Prostate gland (tissue), 2 donors: ENCODE data around the gene PCDHGB2. TPM values are rescaled to one million over a fixed set of nuclear protein-coding genes. Genes with fewer than 3 reads are reported as not detected.
A peak's percentile ranks its signal among the peaks of the same experiment; 100 is the strongest.

Experiments
- DNase-seq: peaks from one replicate; pipeline ENCODE4 v3.0.0-alpha.2; 2019; ENCODE audit warnings: low spot score
- H3K27ac ChIP-seq, 2 donors: fragments of 200-600 bp; sonication (generic); 2 replicates each; pipeline ENCODE4 v1.5.1; 2017 to 2019
- H3K27me3 ChIP-seq: fragments of 200-600 bp; sonication (generic); replicated peaks from 2 replicates; pipeline ENCODE4 v1.5.1; 2019; ENCODE audit not compliant: insufficient read depth
- H3K36me3 ChIP-seq, 2 donors: fragments of 200-600 bp; sonication (generic); 1 replicate in 1 of 2; 2 replicates in 1 of 2; pipeline versions ENCODE4 v1.5.1 to v1.8.1; 2017 to 2019
- H3K4me1 ChIP-seq: fragments of 200-600 bp; sonication (generic); replicated peaks from 2 replicates; pipeline ENCODE4 v1.5.1; 2019
- H3K4me3 ChIP-seq, 2 donors: fragments of 200-600 bp; sonication (generic); 2 replicates each; pipeline ENCODE4 v1.5.1; 2017 to 2019
- H3K9me3 ChIP-seq: fragments of 200-600 bp; sonication (generic); 2 replicates; pipeline ENCODE4 v1.5.1; 2017
- CTCF ChIP-seq, 4 experiments: fragments of 200-600 bp in 2 of 4; fragments of 450-650 bp in 2 of 4; sonication (generic) in 2 of 4; IDR thresholded peaks; 1 replicate in 3 of 4; 2 replicates in 1 of 4; pipeline ENCODE4 v1.5.1; 2016 to 2019; ENCODE audit warnings: antibody characterized with exemption in 4 of 4, mild to moderate bottlenecking in 2 of 4, moderate library complexity in 2 of 4
- POLR2A ChIP-seq: fragments of 450-650 bp; IDR thresholded peaks from one replicate; pipeline ENCODE4 v1.6.1; 2016; ENCODE audit warnings: antibody characterized with exemption, mild to moderate bottlenecking
- POLR2AphosphoS5 ChIP-seq: sonication (generic); formaldehyde crosslinking; IDR thresholded peaks from one replicate; pipeline ENCODE4 v1.6.1; 2017; ENCODE audit warnings: antibody characterized with exemption
- WGBS: methylation state at CpG from one replicate; pipeline ENCODE4 v1.1.5; 2018; 5-methylcytosine and 5-hydroxymethylcytosine counted together
- intact Hi-C: fragments of 100-400 bp; cut with DNase I; formaldehyde crosslinking; loops from one replicate; pipeline ENCODE4 v1.14.2; 2022
- total RNA-seq, 2 donors: library from RNA; depleted of rRNA; stranded (reverse); fragments of >200 nt; gene quantifications; one replicate each; pipeline ENCODE4 v1.1.0, GENCODE V29; 2016

Gene PCDHGB2
- total RNA-seq, 2 donors from 2014 or later: 5.3 to 10.5 TPM

DNA sequence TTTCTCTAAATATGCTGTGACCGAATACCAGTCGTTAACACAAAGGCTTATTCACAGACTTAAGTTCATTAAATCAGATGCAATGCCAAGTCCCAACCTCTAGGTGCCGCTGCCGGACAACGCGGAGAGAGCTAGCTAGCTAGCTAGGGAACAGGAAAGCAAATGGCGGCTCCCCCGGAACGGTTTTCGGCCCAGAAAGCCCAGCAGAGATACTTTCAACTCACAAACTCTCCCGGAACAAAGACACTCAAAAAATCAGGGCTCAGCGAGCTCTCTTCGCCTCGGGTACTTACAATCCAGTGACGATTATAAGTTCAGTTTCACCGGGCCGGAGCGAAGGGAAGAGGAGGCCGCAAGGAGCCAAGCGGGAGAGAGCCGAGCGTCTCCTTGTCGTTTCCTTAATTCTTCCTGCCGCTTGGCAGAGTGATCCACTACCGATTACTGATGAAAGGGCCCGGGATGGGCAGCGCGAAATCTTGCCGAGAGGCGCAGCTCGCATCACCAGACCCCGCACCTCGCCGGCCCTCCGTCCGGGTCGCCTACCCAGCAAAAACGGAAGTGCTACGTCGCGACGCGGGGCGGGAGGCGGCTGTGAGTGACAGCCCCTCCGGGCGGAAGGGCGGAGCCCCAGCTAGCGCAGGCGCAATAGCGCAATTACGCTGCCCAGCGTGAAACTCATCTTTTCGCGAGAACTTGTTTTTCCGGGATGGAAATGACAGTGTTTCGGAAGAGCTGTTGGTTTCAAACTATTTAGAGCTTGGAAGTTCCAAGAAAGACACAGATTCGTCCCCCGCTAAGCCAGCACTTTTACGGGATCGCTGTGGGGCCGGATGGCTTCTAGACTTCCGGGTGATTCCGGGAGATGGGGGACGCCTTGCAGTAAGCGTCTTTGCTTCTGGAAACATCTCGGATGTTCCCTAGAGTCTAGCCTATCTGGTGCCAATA lies 39.3 kb upstream of the PCDHGB2 start, which contains the start of gene TAF7:
TSS of gene TAF7 (minus strand) at position 560 of the 945 bp plus-strand sequence. CDS start 740 bp downstream, outside the sequence.
- intact Hi-C loops: loop anchor here (5.0 kb wide), 1 partner anchor 242 kb away; no protein-coding TSS in a partner anchor
- Histone ChIP-seq H3K4me3 (peak within 1 kb of the TSS; percentile 50 to 77), H3K36me3 (no peaks in the 10 kb centered on the region), H3K27ac (peak within 1 kb of the TSS; percentile 94 to 96), H3K27me3 (no peaks in the 10 kb centered on the region), H3K4me1 (no peaks in the 10 kb centered on the region), H3K9me3 (peaks cover 12% of the 10 kb centered on the region)
- 2% methylated on average over 62 of the region's 67 CpGs for WGBS
- peak; percentile 92 for TF ChIP-seq POLR2AphosphoS5
- TF ChIP-seq CTCF (IDR thresholded peaks at IDR 0.05): peak; percentile 55 to 78 (median 76)
- TF ChIP-seq POLR2A: peak; percentile 77
- peak; percentile 80 for DNase-seq

- Histone ChIP-seq H3K4me3 (no peak overlapping the region), H3K36me3 (no peaks in the 10 kb centered on the region), H3K9me3 (peaks cover 12% of the 10 kb centered on the region), H3K27ac (no peak overlapping the region), H3K4me1 (no peaks in the 10 kb centered on the region), H3K27me3 (no peaks in the 10 kb centered on the region)
- DNase-seq: no peak
- intact Hi-C loops: loop anchor here (5.0 kb wide), 1 partner anchor 240 kb away; no protein-coding TSS in a partner anchor
- TF ChIP-seq POLR2AphosphoS5: no peak
- no peak for TF ChIP-seq CTCF (IDR thresholded peaks at IDR 0.05)
- no peak for TF ChIP-seq POLR2A
- WGBS: 92% methylated on average over 3 of the region's 3 CpGs
Observed at GRCh38 chr5:141322261-141322660, 37.5 kb upstream of the PCDHGB2 start.

GRCh38 chr5:141326088-141326854 lies 33.5 kb upstream of the PCDHGB2 start:
- TF ChIP-seq POLR2A (no peak), POLR2AphosphoS5 (no peak), CTCF (IDR thresholded peaks at IDR 0.05) (peak in 1 of 4 experiments; percentile 35)
- Histone ChIP-seq H3K9me3 (no peaks in the 10 kb centered on the region), H3K36me3 (no peaks in the 10 kb centered on the region), H3K4me1 (no peaks in the 10 kb centered on the region), H3K27ac (no peak overlapping the region), H3K4me3 (peak overlapping the region; percentile 11 to 12), H3K27me3 (no peaks in the 10 kb centered on the region)
- intact Hi-C loops: no loop called here
- no peak for DNase-seq
- 12% methylated on average over 27 of the region's 27 CpGs for WGBS

GRCh38 chr5:141328231-141328630 lies 31.6 kb upstream of the PCDHGB2 start:
- no peaks in the 10 kb centered on the region for H3K4me1 ChIP-seq
- DNase-seq: no peak
- TF ChIP-seq CTCF (IDR thresholded peaks at IDR 0.05): no peak
- TF ChIP-seq POLR2A: no peak
- TF ChIP-seq POLR2AphosphoS5: no peak
- peaks cover 5% of the 10 kb centered on the region for H3K27me3 ChIP-seq
- no peak overlapping the region for H3K4me3 ChIP-seq
- intact Hi-C loops: no loop called here
- 79% methylated on average over 8 of the region's 8 CpGs for WGBS
- H3K36me3 ChIP-seq: no peaks in the 10 kb centered on the region
- H3K27ac ChIP-seq: no peak overlapping the region
- no peaks in the 10 kb centered on the region for H3K9me3 ChIP-seq
